GM19397 (cell line): ENCODE measurements around the gene MECR.
"Not testable (repeated sequence)": the region's sequence is repeated elsewhere in the genome, so short reads cannot be mapped to it uniquely, and the experiment has no call there.

ENCODE experiments used
- ATAC-seq: cut with Tn5 transposase; IDR thresholded peaks from one replicate; pipeline ENCODE4 v1.9.1; 2021; ENCODE audit warnings: mild to moderate bottlenecking, moderate library complexity; ENCODE audit not compliant: unreplicated experiment

The MECR gene

DNA sequence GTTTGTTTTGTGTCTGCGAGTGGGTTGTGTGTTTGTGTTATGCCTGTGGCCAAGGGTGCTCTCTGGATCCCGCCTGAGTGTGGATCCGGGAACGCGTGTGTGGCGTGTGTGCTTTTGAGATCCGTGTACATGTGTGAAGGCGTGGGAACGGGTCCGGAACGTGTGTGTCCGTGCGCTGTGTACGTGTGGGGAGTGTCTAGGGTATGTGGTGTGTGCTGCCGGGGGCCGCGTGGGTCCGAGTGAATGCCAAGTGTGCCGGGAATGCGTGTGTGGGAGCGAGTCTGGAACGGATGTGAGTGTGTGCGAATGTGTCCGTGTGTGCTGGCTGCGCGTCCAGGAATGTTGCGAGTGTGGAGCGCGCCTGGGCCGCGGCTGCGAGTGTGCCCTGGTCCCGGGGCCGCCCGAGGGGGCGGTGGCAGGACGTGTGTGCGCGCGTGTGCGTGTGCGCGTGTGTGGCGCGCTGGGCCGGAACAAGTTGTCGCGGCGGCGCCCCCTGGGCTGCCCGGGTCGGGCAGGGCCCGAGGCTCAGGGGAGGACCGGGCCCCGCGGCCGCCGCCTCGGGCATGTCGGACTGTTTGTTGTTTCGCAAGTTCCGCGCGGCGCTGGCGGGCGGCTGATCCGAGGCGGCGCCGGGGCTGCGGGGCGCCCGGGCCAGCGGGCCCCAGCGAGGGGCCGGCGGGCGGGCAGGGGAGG, 6.5 kb upstream of the MECR start:
- no peak for ATAC-seq

DNA sequence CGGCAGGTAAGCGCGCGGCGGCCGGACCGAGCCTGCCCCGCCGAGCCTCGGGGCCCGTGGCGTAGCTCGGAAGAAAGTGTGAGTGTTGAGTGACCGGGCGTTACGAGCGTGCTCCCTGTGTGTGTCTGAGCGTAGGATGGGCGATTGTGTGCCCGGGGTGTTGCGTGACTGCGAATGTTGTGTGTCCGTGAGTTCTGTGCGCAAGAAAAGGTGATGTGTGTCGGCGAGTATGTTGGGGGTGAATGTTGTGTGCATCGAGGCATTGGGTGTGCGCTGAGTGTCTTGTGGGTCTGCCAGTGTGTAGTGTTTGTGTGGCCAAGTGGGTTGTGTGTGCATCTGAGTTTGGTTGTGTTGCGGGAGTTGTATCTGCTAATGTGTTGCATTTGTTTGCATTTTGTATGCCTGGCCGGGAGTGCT, 6.0 kb upstream of the MECR start:
- ATAC-seq, result no peak

DNA sequence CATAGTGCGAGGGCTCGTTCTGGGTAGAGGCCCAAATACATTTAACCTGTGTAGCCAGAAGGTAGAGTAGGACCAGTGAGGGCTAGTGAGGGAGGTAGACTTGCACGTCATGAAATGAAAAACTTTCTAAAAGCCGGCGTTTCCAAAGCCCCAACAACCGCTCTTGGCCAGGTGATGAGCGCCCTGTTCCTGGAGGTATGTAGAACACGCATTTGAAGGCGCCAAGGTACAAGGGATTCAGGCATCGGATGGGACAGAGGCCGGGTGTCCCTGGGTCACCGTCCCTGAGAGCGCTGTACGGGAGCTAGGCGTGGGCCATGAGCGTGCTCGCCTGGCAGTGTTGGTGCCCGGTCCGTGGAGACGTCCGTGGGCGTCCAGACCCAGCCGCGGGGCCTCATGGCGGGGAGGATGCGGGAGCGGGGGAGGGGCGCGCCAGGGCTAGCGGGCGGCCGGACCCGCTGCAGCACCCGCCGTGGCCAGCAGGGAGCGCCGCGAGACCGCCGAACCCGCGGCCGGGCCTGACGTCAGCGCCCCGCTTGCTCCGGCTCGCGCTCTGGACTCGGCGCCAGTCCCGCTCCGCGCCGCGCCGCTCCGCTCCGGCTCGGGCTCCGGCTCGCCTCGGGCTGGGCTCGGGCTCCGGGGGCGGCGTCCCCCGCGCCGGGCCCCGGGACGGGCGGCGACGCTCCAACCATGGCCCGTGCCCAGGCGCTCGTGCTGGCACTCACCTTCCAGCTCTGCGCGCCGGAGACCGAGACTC, 5.4 kb upstream of the MECR start, which contains the start of gene PTPRU:
Gene PTPRU (plus strand): TSS at position 568 of the 757 bp plus-strand sequence. CDS start 123 bp downstream, at position 691.
- peak; percentile 87 for ATAC-seq

DNA sequence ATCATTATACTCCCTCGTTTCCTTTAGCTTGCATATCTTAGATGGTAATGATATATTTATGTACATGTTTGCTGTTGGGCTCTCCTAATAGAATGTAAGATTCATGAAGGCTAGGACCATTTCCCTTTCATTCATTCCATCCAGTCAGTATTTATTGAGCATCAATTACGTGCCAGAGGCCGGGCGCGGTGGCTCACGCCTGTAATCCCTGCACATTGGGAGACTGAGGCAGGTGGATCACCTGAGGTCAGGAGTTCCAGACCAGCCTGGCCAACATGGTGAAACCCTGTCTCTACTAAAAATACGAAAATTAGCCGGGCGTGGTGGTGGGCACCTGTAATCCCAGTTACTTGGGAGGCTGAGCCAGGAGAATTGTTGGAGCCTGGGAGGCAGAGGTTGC, 4.1 kb upstream of the MECR start:
- not testable (repeated sequence) for ATAC-seq

DNA sequence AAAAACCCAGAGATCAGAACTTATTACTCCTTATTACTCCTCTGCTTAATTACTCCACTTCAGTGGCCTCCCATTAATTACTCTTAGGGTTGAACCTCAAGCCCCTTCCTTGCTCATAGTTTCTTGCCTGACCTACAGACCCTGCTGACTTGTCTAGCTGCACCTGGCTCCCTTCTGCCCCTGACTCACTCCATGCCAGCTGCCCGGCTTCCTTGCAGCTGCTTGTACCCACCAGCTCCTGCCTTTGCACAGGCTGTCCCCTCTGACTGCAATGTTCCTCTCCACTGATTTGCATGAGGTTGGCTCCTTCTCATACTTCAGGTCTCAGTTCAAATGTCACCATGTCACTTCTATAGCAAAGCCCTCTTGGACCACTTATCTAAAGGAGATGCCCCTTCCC, 3.7 kb upstream of the MECR start:
- ATAC-seq, result no peak

DNA sequence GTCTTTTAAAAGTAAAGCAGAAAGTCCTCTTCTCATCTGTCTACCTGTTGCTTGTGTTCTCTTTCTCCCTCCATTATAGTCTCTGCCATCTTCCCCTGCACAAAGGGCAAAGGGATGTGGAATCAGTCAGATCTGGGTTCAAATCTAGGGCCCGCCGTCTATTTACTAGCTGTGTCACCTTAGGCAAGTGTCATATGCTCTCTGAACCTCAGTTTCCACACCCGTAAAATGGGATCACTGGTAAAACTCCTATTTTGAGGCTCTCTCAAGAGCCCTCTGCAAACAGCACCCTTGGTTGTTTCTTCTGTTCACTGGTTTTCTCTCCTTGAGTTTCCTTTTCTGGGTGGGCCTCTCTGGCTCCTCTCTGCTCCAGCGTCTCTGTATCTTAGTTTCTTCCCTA, 3.0 kb upstream of the MECR start:
- no peak for ATAC-seq

DNA sequence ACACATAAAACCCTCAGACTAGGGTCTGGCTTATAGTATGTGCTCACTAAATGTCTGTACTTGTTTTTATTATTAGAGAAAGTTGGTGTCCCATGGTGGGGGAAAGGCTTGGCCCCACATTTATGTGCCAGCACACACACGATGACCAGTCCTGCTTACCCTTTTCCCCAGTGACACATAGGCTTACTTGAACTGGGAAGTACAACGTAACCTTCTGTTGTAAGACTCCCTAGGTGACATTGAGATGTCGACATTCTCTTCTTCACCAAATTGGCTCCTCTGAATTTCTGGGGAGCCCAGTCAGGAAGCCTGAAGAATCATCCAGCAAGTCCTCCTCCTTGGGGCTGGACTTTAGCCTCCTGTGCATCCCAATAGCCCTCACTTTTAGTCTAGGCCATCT, 1.7 kb upstream of the MECR start:
- no peak for ATAC-seq

DNA sequence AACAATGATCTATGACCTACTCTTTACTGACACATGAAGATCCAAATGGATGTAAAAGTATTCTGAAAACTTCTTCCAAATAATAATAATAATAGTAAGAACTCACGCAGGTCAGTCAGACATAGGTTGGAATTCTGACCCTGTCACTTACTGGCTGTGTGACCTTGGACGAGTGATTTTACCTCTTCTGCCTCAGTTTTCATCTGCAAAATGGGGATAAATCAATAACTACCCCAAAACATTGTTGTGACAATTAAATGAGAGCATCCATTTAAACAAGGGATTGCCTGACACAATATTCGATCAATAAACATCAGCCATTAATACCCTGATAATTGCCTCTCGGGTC, 556 bp downstream of the MECR start:
- no peak for ATAC-seq

DNA sequence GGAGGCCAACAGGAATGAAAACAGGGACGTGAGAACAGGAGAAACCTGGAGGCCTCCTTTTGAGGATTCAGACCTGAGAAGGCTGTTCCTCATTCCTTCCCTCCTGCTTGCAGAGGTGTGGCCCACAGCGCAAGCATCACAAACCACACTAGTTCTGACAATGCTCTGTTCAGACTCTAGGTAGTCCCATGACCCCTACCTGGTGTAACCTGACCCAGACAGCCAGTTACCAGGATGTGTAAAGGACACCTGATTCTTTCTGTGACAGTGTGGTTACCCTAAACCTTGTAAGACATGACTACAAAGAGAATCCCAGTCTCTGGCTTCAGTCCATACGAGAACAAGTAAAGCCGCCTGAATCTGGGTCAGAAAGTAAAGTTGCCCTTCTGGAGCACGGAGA, 3.2 kb downstream of the MECR start:
- no peak for ATAC-seq

DNA sequence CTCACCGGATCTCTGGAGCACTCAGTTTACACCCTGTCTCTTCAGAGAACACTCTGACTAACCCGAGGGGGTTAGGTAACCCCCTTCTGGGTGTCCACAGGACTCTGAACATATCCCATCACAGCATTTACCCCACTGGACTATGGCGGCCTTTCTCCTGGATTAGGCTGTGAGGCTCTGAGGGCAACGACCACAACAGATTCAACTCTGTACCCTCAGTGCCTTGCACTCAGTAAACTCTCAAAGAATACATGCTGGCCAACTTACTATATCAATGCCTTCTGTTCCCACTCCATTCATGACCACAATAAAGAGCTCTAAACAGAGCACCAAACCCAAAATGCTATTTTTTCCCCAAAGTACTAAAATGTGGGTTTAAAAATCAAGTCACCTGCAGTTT, 5.4 kb downstream of the MECR start:
- no peak for ATAC-seq

DNA sequence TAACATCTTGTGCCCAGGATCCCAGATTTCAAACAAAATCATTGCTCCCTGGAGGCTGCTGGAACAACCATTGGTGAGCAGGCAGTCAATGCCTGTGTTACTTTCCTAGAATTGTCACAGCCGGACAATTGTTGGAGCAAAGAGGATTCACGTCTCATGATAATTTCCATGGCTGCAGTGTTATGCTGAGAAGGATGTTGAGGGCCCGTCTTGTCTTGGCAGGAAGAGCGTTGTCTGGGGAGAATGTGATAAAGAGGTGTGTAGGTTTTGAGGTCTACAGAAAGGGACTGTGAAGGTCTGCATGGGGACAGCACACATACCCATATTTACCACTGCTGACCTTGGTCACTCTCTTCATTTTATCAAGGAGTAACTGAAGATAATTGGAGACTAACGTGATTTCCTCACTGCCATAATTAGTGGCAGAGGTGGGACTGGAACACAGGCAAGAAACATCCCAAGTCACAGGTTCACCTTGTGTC, 6.3 kb downstream of the MECR start:
- no peak for ATAC-seq

DNA sequence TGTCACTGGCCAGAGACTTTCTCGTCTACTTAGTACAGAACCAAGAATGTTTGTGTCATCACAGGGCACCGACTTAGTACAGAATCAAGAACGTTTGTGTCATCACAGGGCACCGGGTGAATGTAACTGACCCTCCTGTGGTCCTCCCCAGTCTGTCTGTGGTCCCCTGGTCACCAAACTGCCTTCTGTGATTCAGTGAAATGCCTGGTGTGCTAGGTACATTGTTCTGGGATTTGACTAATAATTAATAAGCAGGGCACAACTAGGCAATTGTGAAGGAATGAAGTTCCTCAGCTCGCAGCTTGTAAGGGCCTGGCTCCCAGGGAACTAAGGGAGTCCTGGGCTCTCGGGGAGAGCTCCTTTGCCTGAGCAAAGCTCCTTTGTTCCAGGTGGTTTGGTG, 7.2 kb downstream of the MECR start:
- no peak for ATAC-seq

DNA sequence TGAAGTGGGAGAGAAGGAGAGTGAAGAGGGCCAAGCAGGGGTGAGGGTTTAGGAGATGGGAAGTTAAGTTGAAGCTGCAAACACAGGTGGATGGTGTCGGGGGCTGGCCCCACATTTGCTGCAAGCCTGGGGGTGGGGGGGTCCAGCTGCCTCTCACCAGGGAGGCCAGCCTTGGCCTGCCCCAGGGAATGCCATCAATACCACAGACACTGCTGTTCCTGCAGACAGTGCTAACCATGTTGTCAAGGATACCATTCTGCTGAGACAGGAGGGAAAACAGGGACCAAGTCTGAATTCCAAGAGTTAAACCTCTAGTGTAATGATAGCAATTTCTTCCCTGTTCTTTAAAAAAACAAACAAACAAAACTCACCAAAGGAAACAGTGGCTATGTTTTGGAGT, 8.0 kb downstream of the MECR start:
- ATAC-seq, result no peak

DNA sequence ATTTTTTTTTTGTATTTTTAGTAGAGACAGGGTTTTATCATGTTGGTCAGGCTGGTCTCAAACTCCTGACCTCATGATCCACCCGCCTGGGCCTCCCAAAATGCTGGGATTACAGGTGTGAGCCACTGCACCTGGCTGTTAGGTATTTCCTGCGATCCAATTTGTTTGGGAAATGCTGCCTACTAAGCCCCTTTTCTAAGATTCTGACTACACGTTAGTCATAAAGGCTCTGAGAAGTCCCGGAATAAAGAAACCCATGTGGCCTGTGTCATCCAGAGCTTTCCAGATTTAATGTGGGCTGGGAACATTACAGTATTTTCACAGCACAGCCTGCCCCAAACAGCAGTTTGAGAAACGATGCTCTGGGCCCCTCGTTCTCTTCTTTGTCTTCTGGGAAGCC, 8.5 kb downstream of the MECR start:
- ATAC-seq, result not testable (repeated sequence)

DNA sequence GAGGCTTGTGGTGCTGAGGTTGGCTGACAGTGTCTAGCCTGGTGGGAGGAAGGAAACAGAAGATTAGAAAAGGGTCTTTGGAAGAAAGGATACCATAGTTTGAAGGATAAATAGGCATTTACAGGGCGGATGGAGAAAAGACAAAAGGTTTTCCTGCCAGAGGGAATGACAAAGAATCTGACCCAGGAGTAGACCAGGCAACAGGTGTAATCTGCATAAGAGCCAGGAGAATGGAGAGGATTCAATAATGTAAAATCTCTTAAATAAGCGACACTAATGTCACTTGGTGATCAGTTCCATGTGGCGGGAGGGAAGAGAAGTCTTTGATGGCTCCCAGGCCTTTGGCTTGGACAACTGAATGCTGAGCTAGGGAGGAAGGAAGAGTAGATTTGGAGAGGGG, 9.4 kb downstream of the MECR start:
- no peak for ATAC-seq

DNA sequence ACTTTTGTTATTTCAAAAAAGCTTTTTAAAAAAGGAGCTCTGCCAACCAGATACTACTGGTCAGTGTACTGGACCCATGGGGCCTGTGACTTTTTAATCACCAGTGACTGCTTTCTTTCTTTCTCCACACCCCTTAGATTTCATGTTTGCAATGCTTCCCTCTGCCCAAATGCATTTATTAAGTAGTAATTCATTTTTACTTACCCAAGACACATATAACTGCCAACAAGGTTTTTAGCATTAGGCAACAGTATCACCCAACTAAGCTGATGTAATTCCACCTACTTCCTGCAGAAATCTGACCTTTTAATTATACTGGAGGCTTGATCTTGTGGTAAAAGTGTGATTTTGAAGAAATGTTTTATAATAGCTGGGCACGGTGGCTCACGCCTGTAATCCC, 12.5 kb downstream of the MECR start:
- no peak for ATAC-seq

DNA sequence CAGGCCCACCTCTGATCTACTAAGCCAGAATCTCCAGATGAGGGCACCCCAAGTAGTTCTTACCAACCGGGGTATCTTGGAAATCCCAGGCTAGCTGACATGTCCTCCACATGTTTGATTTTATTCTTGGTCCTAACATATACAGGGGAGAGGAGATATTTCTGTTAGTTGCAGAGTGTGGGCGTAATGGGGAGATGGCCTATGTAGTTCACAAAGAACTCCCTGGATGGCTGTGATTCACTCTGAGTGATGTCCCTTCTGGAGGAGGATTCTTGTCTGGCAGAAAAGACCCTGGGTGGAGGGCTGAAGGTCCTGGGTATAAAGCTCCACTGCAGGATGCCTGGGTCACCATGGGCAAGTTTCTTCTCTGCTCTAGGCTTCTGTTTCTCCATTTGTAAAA, 13.1 kb downstream of the MECR start:
- no peak for ATAC-seq

DNA sequence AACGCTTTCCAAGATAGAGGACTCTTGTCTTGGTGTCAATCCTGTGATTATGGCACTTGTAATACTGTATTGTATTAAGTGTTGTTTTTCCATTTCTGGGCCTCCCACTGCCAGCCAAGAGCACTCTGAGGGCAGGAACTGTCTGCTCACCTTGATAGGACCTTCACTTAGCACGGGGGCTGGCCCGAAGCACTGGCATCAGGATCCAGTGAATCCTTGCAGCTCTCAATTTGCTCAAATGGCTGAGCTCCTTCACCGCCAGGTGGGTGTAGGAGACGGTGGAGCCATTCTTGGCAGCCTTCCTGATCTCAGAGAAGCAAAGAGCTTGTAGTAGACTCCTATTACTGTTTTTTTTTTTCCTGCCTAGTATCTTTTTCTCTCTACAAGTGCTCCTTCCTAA, 17.7 kb downstream of the MECR start:
- ATAC-seq, result no peak

DNA sequence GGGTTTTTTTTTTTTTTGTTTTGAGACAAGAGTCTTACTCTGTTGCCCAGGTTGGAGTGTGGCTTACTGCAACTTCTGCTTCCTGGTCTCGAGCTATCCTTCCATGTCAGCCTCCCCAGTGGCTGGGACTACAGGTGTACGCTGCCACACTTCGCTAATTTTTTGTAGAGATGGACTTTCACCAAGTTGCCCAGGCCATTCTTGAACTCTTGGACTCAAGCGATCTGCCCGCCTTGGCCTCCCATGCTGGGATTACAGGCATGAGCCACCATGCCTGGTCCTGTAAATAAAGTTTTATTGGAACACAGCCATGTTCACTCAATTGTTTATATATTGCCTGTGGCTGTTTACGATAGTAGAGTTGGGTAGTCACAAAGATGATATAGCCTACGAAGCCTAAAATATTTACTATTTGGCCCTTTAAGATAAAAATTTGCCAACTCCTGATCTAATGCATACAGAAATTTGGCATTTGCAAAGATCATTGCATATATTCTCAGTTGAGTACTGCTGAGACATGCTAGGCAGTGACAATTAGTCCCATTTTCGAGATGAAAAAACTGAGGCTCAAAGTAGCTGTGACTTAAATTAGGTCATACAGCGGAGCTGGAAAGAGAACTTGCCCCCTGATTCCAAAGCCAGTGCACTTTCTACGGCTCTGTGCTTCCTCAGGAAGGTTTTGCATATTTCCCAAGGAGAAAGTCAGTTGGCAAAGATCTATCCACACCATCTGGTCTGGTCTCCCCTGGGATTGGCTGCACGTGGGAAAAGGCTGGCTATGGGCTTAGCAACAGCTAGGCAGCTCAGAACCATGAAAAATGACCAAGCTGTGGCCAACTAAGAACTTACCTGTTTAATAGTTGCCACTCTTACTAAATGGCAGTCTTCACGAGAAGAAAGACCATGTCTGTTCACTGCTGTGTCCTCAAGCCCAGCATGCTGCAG, 19.4 kb downstream of the MECR start:
- ATAC-seq, result no peak

DNA sequence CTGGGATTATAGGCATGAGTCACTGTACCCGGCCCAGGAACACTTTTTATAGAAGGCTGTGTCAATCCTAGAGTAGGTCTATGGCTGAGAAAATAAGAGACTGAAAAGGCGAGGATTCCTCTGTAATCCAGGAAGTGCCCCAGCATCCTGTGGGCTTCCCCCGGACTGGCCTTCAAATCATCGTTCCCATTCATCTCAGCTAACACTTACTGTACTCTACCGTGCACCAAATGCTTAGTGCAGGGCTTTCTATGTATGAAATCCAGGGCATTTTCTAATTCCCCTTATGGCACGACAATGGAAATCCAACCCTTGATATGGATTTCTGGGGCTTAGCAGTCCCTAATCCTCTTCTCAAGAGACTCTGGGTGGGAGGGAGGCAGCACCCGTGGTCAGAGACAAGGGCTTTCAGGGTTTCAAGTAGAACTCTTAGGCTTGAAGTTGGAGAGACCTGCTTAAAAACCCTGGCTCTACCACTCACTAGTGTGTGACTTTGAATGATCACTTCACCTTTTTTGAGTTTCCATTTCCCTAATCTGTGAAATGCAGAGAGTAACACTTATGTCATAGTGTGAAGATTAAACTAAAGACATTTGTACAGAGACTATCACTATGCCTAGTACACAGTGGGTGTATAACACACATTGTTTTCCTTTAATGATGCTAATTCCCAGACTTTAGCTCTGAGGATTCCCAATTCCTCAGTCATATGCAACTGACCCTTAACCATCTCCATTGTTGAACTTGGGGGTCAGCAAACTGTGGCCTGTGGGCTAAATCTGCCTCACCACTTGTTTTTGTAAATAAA, 20.3 kb downstream of the MECR start:
- ATAC-seq, result no peak

DNA sequence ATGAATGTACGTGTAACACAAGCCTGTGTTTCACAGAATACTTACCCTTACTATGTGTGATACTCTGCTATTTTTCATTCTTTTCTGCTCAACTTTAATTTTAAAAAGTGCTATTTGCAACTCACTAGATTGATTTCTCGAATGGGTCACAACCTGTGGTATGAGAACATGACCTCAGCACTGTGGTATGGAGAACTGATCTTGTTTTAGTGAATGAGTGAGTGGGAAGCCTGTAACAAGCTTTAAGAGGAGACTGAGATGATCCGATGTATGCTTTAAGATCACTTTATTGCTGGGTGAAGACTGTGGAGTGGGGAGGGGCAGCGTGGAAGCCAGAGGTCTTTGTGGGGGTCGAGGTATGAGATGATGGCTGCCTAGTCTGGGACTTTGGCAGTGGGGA, 21.6 kb downstream of the MECR start:
- no peak for ATAC-seq
